ENCODE results near the gene COL11A2.

GRCh38 chr6:33113755-33114154 is 78.5 kb downstream of the COL11A2 start:
- TF ChIP-seq CTCF (IDR thresholded peaks at IDR 0.05; ENCODE audit: low read depth, low read length) (no peak), MAX (IDR thresholded peaks at IDR 0.05; ENCODE audit: low read depth, low read length) (no peak), MYC (IDR thresholded peaks at IDR 0.05; ENCODE audit: low read depth, low read length) (no peak)

Measured in NB4 (cell line).